ENCODE data around the gene MOB3B.

DNA sequence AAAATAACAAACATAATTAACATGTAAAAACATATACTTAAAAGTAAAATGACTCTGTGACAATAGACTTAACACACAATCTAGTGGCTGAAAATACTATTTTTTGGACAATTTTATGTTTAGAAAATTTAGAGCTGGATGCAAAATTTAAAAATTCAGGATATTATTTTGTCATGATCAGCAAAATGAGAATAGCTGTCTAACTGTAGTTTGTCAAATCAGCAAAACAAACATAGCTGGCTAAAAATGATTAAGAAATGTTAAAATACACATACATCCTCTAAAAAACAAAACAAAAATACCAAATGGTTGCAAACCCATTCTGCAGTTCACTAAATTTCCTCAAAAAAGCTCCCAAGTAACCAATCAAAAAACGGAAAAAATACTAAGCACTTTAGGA is 25.1 kb upstream of the MOB3B start:
- TF ChIP-seq, protein P1, sequence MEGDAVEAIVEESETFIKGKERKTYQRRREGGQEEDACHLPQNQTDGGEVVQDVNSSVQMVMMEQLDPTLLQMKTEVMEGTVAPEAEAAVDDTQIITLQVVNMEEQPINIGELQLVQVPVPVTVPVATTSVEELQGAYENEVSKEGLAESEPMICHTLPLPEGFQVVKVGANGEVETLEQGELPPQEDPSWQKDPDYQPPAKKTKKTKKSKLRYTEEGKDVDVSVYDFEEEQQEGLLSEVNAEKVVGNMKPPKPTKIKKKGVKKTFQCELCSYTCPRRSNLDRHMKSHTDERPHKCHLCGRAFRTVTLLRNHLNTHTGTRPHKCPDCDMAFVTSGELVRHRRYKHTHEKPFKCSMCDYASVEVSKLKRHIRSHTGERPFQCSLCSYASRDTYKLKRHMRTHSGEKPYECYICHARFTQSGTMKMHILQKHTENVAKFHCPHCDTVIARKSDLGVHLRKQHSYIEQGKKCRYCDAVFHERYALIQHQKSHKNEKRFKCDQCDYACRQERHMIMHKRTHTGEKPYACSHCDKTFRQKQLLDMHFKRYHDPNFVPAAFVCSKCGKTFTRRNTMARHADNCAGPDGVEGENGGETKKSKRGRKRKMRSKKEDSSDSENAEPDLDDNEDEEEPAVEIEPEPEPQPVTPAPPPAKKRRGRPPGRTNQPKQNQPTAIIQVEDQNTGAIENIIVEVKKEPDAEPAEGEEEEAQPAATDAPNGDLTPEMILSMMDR (conservative IDR thresholded peaks at IDR 0.05; ENCODE audit: low read depth, low read length), result no peak
- TF ChIP-seq EZH2 (IDR thresholded peaks at IDR 0.05; ENCODE audit: low read length, unreplicated experiment) (no peak), EZH2phosphoT487 (IDR thresholded peaks at IDR 0.05; ENCODE audit: borderline replicate concordance, low read length) (no peak)

Data from PC-3 (cell line).